ENCODE results near the gene GPR139. TPM values are rescaled to one million over a fixed set of nuclear protein-coding genes. Genes with fewer than 3 reads are reported as not detected.

Gene GPR139
- total RNA-seq, 1 donor from 2014 or later: not detected

DNA sequence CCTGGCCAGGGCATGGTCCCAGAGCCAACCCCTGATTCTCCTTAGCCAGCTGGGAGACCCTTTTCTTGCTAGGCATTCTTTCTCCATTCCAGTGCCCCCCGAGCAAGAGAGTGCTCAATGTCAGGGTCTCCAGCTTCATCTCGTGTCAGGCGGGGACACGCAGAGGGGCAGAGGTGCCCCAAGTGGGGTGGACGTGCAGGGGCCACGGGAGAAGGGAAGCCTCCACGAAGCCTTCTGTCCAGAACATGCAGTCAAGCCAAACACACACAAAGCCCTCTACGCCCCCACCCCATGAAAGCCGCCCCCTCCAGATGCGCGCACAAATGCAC is 852 bp downstream of the GPR139 start:
- TF ChIP-seq, protein P1, sequence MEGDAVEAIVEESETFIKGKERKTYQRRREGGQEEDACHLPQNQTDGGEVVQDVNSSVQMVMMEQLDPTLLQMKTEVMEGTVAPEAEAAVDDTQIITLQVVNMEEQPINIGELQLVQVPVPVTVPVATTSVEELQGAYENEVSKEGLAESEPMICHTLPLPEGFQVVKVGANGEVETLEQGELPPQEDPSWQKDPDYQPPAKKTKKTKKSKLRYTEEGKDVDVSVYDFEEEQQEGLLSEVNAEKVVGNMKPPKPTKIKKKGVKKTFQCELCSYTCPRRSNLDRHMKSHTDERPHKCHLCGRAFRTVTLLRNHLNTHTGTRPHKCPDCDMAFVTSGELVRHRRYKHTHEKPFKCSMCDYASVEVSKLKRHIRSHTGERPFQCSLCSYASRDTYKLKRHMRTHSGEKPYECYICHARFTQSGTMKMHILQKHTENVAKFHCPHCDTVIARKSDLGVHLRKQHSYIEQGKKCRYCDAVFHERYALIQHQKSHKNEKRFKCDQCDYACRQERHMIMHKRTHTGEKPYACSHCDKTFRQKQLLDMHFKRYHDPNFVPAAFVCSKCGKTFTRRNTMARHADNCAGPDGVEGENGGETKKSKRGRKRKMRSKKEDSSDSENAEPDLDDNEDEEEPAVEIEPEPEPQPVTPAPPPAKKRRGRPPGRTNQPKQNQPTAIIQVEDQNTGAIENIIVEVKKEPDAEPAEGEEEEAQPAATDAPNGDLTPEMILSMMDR (IDR thresholded peaks at IDR 0.05): no peak
- H3K4me3 ChIP-seq: no peak overlapping the region
- no peak for DNase-seq (ENCODE audit: low spot score in 2 of 2)
- intact Hi-C loops (cut with DNase I): no loop called here
- no peaks in the 10 kb centered on the region for H3K9me3 ChIP-seq
- H3K4me1 ChIP-seq: no peaks in the 10 kb centered on the region
- no peaks in the 10 kb centered on the region for H3K36me3 ChIP-seq
- peaks cover 5% of the 10 kb centered on the region for H3K27me3 ChIP-seq
- H3K27ac ChIP-seq: no peak overlapping the region

DNA sequence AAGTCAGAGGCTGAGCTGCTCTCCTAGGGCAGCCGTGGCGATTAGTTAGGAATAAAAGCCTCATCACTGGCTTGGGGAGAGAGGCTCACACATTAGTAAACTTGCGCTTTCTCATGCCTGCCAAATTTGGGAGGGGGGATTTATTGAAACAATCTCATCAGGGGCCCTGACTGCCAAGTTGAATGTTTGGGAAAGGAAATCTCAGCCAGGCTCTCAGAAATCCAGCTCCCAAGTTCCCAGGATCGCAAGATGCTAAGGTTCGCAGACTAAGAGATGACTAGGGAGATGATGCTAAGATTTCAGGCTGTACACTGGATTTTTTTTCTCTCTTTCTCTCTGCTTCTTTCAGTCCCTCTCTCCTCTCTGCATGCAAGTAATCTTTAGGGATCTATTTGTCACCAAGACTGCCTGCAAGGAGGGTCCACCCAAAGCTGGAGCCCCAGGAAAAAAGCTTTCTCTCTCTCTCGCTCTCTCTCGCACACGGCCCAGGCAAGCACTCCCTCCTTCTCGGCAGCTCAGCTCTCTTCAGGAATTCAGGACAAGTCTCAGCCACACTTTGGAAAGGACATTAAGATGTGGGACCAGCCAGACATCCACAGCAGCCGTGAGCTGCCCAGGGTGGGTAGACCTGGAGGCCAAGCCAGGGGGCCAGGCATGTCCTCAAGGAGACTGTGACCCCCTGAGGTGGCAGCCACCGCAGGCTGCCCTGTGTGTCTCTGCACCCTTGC is 1.4 kb downstream of the GPR139 start:
- intact Hi-C loops (cut with DNase I): no loop called here
- Histone ChIP-seq H3K9me3 (no peaks in the 10 kb centered on the region), H3K27me3 (peaks cover 5% of the 10 kb centered on the region), H3K36me3 (no peaks in the 10 kb centered on the region), H3K27ac (no peak overlapping the region), H3K4me3 (no peak overlapping the region), H3K4me1 (no peaks in the 10 kb centered on the region)
- TF ChIP-seq, protein P1 (IDR thresholded peaks at IDR 0.05): no peak
- no peak for DNase-seq (ENCODE audit: low spot score in 2 of 2)

DNA sequence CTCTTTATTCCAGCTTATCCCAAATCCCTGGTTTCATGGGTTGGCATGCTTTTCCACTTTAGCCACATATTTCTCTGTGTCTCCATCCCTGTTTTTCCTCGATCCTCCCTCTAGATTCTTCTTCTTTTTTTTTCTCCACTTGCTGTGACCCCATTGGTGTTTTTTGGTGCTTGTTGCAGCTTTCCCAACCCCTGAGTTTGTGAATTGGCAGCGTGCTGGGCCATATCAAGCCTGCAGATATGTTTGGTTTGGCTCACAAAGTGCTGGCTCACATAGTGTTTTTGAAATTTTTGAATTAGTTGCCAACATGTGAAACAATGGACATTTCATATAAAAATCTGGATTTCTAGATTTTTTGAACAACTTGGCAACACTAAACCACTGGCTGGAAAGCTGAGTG is 8.8 kb downstream of the GPR139 start:
- intact Hi-C loops (cut with DNase I): no loop called here
- no peaks in the 10 kb centered on the region for H3K4me1 ChIP-seq
- no peak overlapping the region for H3K27ac ChIP-seq
- no peaks in the 10 kb centered on the region for H3K36me3 ChIP-seq
- H3K9me3 ChIP-seq: no peaks in the 10 kb centered on the region
- no peak for DNase-seq (ENCODE audit: low spot score in 2 of 2)
- no peaks in the 10 kb centered on the region for H3K27me3 ChIP-seq
- no peak overlapping the region for H3K4me3 ChIP-seq
- TF ChIP-seq, protein P1 (IDR thresholded peaks at IDR 0.05): no peak

DNA sequence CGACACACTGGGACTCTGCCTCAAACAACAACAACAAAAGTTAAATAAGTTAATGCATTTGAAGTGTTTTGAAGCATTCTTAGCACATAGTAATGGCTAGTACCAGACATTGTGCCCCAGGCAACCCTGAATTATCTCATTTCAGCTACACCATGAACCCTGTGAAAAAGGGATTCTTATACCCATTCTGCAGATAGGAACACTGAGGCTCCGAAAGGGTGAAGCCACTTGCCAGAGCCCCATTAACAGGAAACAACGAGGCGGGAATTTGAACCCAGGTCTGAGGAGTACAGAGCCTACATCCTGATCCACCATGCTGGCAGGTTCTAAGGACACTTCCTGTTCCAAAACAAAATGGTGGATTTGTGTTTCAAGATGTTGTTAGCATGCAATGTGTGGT is 9.2 kb downstream of the GPR139 start:
- Histone ChIP-seq H3K9me3 (no peaks in the 10 kb centered on the region), H3K27me3 (no peaks in the 10 kb centered on the region), H3K4me1 (no peaks in the 10 kb centered on the region), H3K4me3 (no peak overlapping the region), H3K27ac (no peak overlapping the region), H3K36me3 (no peaks in the 10 kb centered on the region)
- intact Hi-C loops (cut with DNase I): no loop called here
- DNase-seq (ENCODE audit: low spot score in 2 of 2): no peak
- TF ChIP-seq, protein P1 (IDR thresholded peaks at IDR 0.05): no peak

DNA sequence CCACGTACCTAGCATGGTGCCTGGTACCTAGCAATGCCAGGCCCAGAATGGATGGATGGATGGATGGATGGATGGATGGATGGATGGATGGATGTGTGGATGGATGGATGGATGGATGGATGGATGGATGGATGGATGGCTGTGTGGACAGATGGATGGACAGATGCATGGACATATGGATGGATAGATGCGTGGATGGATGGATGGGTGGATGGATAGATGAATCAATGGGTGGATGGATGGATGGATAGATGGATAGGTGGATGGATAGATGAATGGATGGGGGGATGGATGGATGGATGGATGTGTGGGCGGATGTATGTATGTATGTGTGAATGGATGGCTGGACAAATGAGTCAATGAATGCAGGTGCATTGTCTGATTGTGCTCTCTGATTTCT is 12.6 kb downstream of the GPR139 start:
- Histone ChIP-seq H3K27me3 (no peaks in the 10 kb centered on the region), H3K36me3 (no peaks in the 10 kb centered on the region), H3K27ac (no peak overlapping the region), H3K4me1 (no peaks in the 10 kb centered on the region), H3K4me3 (no peak overlapping the region), H3K9me3 (no peaks in the 10 kb centered on the region)
- intact Hi-C loops (cut with DNase I): no loop called here
- TF ChIP-seq, protein P1 (IDR thresholded peaks at IDR 0.05): no peak
- DNase-seq (ENCODE audit: low spot score in 2 of 2): no peak

DNA sequence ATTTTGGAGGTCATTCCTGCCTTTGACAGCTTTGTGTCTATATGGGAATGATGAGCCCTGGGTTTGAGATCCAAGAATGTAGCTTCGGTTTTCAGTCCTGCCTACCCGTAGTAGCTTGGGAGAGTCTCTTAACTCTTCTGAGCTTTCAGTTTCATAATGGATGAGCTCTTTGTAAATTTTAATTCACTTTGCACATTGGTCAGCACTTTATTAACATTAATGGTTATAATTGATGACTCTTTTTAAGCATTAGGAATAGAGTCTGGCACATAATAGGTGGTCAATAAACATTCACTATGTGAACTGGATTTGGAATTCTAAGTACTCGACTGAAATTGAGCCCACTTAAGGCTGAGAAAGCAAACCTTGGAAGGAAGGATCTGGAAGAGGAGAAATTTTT is 17.3 kb downstream of the GPR139 start:
- no peaks in the 10 kb centered on the region for H3K9me3 ChIP-seq
- TF ChIP-seq, protein P1 (IDR thresholded peaks at IDR 0.05): no peak
- H3K36me3 ChIP-seq: no peaks in the 10 kb centered on the region
- H3K4me3 ChIP-seq: no peak overlapping the region
- H3K4me1 ChIP-seq: no peaks in the 10 kb centered on the region
- intact Hi-C loops (cut with DNase I): no loop called here
- no peak overlapping the region for H3K27ac ChIP-seq
- H3K27me3 ChIP-seq: no peaks in the 10 kb centered on the region
- DNase-seq (ENCODE audit: low spot score in 2 of 2): no peak
